Psoas muscle (tissue), 8 donors: Measurements from ENCODE around the gene TBX18. TPM values are rescaled to one million over a fixed set of nuclear protein-coding genes. Genes with fewer than 3 reads are reported as not detected.

Experiments used
- ATAC-seq, 4 donors: fragments of 200-7000 bp; cut with Tn5 transposase; one replicate each; pipeline ENCODE4 v1.9.1; 2020; ENCODE audit warnings: moderate library complexity in 3 of 4, mild to moderate bottlenecking in 2 of 4
- DNase-seq, 2 donors: peaks; one replicate each; pipeline ENCODE4 v3.0.0-alpha.2; 2020
- H3K27ac ChIP-seq: fragments of 200-600 bp; one replicate; pipeline ENCODE4 v1.8.0; 2022
- H3K27me3 ChIP-seq, 3 donors: fragments of 200-600 bp in 1 of 3; one replicate each; pipeline versions ENCODE4 v1.6.1 to v1.8.0; 2013 to 2022; ENCODE audit warnings: low read length in 2 of 3, mild to moderate bottlenecking in 2 of 3, moderate library complexity in 1 of 3; ENCODE audit not compliant: insufficient read depth in 3 of 3
- H3K36me3 ChIP-seq, 2 donors: fragments of 200-600 bp in 1 of 2; one replicate each; pipeline versions ENCODE4 v1.6.1 to v1.8.0; 2013 to 2022; ENCODE audit warnings: low read depth in 1 of 2, mild to moderate bottlenecking in 1 of 2, moderate library complexity in 1 of 2; ENCODE audit not compliant: insufficient read depth in 1 of 2
- H3K4me1 ChIP-seq: fragments of 200-600 bp; one replicate; pipeline ENCODE4 v1.8.0; 2022
- H3K4me3 ChIP-seq: fragments of 200-600 bp; one replicate; pipeline ENCODE4 v1.8.0; 2022; ENCODE audit warnings: mild to moderate bottlenecking
- H3K9me3 ChIP-seq: fragments of 200-600 bp; one replicate; pipeline ENCODE4 v1.8.0; 2022
- CTCF ChIP-seq: fragments of 200-600 bp; IDR thresholded peaks from one replicate; pipeline ENCODE4 v1.8.0; 2022; ENCODE audit warnings: antibody characterized with exemption
- WGBS, 3 donors: extraction: QIAGEN DNeasy Blood & Tissue Kit; methylation state at CpG; one replicate each; pipeline versions ENCODE4 v1.1.6 to v1.1.7; 2013; 5-methylcytosine and 5-hydroxymethylcytosine counted together
- intact Hi-C, 2 donors: fragments of 100-400 bp; cut with DNase I; formaldehyde crosslinking; loops; one replicate each; pipeline versions ENCODE4 v1.11.0 to v1.14.2; 2022
- polyA plus RNA-seq, 3 donors: library from polyadenylated mRNA; stranded (reverse); fragments of 200-250 nt; gene quantifications; one replicate each; pipeline ENCODE4 v1.2.3, GENCODE V29; 2013
- total RNA-seq, 4 donors: library from RNA; stranded (reverse); fragmentation: NEBNext Ultra II Directional in 2 of 4; extraction: Animal tissue kit (Norgen Biotek cat#: 25700) in 2 of 4; gene quantifications; one replicate each; pipeline versions ENCODE4 v1.2.1 to v1.2.4, GENCODE V29; 2021 to 2023
- donor health status: healthy with polysubstance abuse.
- donor health status: DM: no; HTN: no; CAD: no; lungs with moderate emphysema.
- donor health status: Bipolar disorder and iron deficiency.
- donor health status: healthy.
- donor health status: DM: yes; HTN: yes; CAD: no.
- donor health status: DM: no; HTN: no; CAD: no.
- donor health status: DM: no; HTN: no; CAD: no.
- donor health status: DM: yes; HTN: yes; CAD: no.

Gene TBX18
- total and polyA plus RNA-seq, 7 donors, result 0.24 to 1.0 (median 0.55) TPM

- H3K27ac ChIP-seq, result no peak overlapping the region
- intact Hi-C loops, result no loop called here
- no peak for ATAC-seq
- H3K9me3 ChIP-seq, result no peaks in the 10 kb centered on the region
- no peak overlapping the region for H3K4me3 ChIP-seq
- no peaks in the 10 kb centered on the region for H3K4me1 ChIP-seq
- H3K27me3 ChIP-seq, result no peaks in the 10 kb centered on the region
- no peak for TF ChIP-seq CTCF
- DNase-seq, result no peak
- no peaks in the 10 kb centered on the region for H3K36me3 ChIP-seq
These were observed 15.2 kb downstream of the TBX18 start for GRCh38 chr6:84749181-84749580.

DNA sequence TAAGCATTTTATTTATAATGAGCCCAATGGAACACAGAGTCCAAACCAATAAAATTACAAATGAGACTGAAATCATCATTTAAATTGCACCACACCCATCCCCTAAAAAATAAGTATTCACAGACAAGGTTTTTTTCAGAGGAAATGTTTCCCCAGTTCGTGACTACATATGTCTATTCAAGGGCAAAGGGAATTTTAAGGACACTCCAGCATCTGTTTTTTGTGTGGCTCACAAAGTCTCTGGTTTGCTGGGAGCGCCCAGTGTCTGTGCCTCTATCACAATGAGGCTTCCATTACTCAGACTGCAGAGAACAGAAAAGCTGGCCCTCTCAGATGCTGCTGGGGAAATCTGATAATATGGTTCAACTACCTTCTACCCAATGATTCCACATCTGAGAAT lies 16.0 kb downstream of the TBX18 start:
- H3K27me3 ChIP-seq, result no peaks in the 10 kb centered on the region
- WGBS, 3 donors, result 55 to 61% (median 57%) methylated on average over 2 of the region's 2 CpGs
- no peaks in the 10 kb centered on the region for H3K4me1 ChIP-seq
- H3K27ac ChIP-seq, result no peak overlapping the region
- intact Hi-C loops, result no loop called here
- ATAC-seq (no peak), DNase-seq (no peak)
- H3K4me3 ChIP-seq, result no peak overlapping the region
- H3K36me3 ChIP-seq, result no peaks in the 10 kb centered on the region
- H3K9me3 ChIP-seq, result no peaks in the 10 kb centered on the region
- TF ChIP-seq CTCF, result no peak

DNA sequence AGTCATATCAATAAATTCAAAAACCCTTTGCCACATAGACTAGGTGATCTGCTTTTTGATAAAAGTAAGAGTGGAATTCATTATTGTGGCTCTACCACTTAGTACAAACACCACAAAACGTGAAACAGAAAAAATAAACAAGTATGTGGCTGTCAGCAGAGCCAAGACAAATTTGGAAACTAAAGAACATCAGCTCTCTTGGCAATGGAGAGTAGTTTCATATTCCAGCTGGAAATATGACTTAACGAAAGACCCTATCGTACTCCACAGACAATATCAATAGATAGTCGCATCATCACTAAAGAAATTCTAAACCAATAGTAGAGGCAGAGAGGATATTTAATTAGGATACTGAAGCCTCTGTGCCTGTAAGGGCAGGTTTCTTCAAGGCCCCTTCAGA lies 20.8 kb downstream of the TBX18 start:
- H3K36me3 ChIP-seq, result no peaks in the 10 kb centered on the region
- ATAC-seq, result no peak
- H3K4me3 ChIP-seq, result no peak overlapping the region
- intact Hi-C loops, result no loop called here
- TF ChIP-seq CTCF, result no peak
- no peaks in the 10 kb centered on the region for H3K9me3 ChIP-seq
- H3K27ac ChIP-seq, result no peak overlapping the region
- WGBS, 3 donors, result 46 to 53% (median 47%) methylated on average over 4 of the region's 4 CpGs
- H3K4me1 ChIP-seq, result no peaks in the 10 kb centered on the region
- DNase-seq, result no peak
- no peaks in the 10 kb centered on the region for H3K27me3 ChIP-seq

GRCh38 chr6:84740385-84740784 lies 24.0 kb downstream of the TBX18 start:
- ATAC-seq (no peak), DNase-seq (no peak)
- no peaks in the 10 kb centered on the region for H3K4me1 ChIP-seq
- H3K4me3 ChIP-seq, result no peak overlapping the region
- no peaks in the 10 kb centered on the region for H3K9me3 ChIP-seq
- no peak for TF ChIP-seq CTCF
- intact Hi-C loops, result no loop called here
- no peak overlapping the region for H3K27ac ChIP-seq
- peaks cover 0 to 5% of the 10 kb centered on the region in 2 donors for H3K36me3 ChIP-seq
- 57 to 69% (median 64%) methylated on average over 1 of the region's 1 CpG for WGBS, 3 donors
- no peaks in the 10 kb centered on the region for H3K27me3 ChIP-seq

GRCh38 chr6:84739866-84740208 lies 24.6 kb downstream of the TBX18 start:
- intact Hi-C loops, result no loop called here
- ATAC-seq, result no peak
- H3K4me1 ChIP-seq, result no peaks in the 10 kb centered on the region
- no peak overlapping the region for H3K4me3 ChIP-seq
- H3K9me3 ChIP-seq, result no peaks in the 10 kb centered on the region
- no peak for TF ChIP-seq CTCF
- H3K27me3 ChIP-seq, result no peaks in the 10 kb centered on the region
- H3K36me3 ChIP-seq, result peaks cover 0 to 5% of the 10 kb centered on the region in 2 donors
- 82 to 92% (median 89%) methylated on average over 1 of the region's 1 CpG for WGBS, 3 donors
- H3K27ac ChIP-seq, result no peak overlapping the region
- DNase-seq, result no peak
